Mesenteric fat pad (tissue), 1 donor: ENCODE measurements around the gene DUSP18. TPM values are rescaled to one million over a fixed set of nuclear protein-coding genes. Genes with fewer than 3 reads are reported as not detected.
"Not testable (repeated sequence)": the region's sequence is repeated elsewhere in the genome, so short reads cannot be mapped to it uniquely, and the experiment has no call there.

Experiments used
- DNase-seq: peaks from one replicate; pipeline ENCODE4 v3.0.0-alpha.2; 2020; ENCODE audit warnings: low spot score
- total RNA-seq: library from RNA; stranded (reverse); fragmentation: NEBNext Ultra II Directional; extraction: Animal tissue kit (Norgen Biotek cat#: 25700); gene quantifications from one replicate; pipeline ENCODE4 v1.2.1, GENCODE V29; 2021
- donor health status: DM: yes; HTN: yes; CAD: no.

The DUSP18 gene
- total RNA-seq, 1 donor from 2014 or later, result 6.8 TPM

DNA sequence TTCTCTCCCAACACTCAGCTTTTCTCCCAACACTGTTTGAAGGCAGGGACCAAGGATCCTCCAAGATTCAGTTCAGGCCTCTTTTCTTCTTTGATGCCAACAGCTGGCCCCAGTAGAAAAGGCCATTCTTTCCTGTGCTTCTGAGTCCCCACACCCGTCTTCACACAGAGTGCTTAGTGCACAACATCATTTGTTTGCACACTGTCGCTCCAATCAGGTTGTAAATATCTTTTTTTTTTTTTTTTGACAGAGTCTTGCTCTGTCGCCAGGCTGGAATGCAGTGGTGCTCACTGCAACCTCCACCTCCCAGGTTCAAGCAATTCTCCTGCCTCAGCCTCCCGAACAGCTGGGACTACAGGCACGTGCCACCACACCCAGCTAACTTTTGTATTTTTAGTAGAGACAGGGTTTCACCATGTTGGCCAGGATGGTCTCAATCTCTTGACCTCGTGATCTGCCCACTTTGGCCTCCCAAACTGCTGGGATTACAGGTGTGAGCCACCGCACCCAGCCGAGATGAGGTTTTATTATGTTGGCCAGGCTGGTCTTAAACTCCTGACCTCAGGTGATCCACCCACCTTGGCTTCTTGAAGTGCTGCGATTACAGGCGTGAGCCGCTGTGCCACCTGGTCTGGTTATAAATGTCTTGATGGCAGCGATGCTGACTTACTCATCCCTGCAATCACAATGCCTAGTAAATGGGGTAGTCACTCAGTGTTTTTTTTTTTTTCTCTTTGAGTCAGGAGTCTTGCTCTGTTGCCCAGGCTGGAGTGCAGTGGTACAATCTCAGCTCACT is 12.4 kb upstream of the DUSP18 start:
- DNase-seq, result not testable (repeated sequence)

DNA sequence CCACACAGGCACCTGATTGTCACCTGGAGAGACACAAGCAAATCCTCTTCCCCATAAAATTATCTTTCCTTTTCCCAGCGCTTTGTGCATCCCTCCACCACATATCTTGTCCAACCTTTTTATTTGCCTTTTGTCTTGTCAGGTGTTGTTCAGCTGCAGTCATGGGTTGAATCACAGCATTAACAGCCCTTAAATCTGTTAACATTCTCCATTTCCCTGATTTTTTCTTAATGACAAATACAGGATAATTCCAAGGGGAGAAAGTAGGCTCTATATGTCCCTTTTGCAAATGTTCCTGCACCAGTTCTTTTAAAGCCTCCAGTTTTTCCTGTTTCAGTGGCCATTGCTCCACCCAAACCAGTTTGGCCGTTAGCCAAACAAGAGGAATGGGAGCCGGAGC is 8.9 kb upstream of the DUSP18 start:
- not testable (repeated sequence) for DNase-seq

DNA sequence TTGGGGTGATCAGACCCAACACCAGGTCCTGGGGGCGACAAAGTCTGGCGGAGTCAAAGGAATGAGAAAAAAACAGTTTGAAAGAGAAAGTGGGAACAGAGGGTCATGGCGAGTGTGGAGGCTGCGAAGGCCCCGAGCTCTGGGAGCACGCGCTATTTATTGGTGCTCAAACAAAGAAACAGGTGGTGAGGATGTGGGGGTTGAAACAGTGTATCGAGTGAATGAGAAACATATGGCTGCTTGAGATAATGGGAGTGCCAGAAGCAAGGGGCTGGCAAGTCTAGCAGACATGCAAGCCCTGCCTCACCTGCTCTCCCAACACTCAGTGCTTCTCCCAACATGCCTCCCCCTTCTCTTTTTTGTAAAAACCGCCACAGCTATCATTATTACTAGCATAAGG is 7.8 kb upstream of the DUSP18 start:
- DNase-seq, result no peak

DNA sequence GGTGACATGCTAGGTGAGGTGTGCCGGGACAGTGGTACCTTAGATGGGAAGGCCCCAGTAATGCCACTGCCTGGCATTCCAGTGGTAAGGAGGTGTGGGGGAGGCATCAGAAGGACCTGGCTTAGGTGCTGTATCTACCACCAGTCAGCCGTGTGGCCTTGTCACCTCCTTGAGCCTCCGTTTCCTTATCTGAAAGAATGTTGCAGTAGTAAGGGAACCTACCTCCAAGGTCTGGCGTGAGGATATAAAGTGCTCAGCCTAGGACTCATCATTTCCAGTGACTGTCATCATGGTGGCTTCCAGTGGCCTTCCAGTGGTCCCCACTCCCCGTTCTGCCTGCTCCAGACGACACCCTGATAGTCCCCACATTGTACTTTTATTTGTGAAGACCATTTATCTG is 6.8 kb upstream of the DUSP18 start:
- DNase-seq, result no peak

DNA sequence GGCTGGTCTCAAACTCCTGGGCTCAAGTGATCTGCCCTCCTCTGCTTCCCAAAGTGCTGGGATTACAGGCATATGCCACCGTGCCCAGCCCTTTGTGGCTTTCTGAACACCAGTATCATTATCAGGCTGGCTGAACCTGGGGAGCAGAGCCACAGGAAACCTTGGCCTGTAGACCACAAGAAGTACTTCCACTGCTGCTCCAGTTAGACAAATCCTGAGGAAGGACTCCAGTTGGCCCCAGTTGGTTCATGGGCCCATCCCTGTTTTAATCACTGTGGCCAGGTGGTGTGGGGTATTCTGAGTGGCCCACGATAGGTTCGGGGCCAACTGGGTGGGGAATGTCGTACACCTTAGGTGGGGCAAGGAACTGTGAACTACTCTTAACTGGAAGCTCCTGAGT is 5.5 kb upstream of the DUSP18 start:
- DNase-seq, result no peak

DNA sequence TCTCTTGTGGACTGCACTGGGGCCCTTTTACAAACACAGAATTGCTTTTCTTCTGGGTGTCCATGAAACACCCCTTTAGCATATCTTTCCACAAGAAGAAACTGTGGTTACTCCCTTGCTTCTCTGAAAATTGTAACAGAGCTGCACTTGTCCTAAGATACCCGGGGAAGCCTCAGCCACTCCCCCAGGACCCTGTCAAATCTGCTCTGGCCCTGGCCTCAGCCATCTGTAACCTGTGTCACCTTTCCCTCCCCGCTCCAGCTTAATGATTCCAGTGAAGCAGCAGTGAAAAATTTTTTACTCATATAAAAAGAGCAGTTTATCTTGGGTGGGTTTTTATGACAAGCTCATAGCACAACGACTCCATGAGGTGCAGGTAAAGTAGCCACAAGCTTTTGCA is 3.4 kb upstream of the DUSP18 start:
- no peak for DNase-seq

DNA sequence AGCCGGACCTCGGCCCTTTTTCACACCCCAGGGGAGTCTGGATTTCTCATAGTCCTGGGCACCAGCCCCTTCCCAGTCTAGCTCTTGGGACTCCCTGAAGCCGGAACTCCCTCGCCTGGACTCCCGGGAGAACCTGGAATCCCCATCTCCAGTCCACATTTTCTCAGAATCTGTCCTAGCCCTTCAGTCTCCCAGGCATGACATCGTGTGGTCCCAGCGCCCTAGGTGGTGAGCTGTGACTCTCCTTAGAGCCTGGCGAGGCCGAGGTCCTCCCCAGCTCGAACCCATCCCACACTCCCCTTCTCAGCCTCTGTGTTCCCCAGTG is 673 bp upstream of the DUSP18 start:
- no peak for DNase-seq

DNA sequence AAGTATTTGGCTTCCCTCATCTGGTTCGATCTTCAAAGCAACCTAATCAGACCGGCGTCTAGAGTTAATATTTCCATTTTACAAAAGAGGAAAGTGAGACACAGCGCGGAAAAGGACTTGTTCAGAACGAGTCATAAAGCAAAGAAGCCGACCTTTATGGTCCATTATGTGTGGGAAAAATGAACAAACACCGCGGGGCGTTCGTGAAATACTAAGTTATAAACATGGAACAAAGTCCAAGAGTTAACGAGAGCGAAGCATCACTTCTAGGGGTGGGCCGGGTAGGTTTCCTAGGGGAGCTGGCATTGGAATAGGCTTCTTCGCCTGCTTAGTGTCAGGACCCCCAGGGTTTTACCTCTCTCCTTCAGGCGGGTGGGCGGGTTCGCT is 575 bp downstream of the DUSP18 start:
- DNase-seq, result no peak

DNA sequence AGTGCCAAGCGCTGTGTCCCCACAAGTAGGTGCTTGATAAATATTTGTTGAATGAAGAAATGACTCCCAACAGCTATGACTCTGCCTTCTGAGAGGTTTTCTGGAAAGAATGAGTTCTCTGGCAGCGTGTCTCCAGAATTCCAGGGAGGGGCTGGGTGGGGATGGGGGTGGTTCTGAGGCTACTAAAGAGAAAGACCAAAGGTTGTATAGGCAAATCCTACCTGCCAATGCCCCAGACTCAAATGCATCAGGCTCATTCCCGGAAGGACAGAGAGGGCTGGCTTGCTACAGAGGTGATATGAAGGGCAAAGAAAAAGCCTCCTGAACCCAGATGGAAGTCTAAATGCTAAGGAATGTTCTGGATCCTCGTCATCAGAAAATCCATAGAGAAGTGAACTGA is 1.9 kb downstream of the DUSP18 start:
- no peak for DNase-seq

DNA sequence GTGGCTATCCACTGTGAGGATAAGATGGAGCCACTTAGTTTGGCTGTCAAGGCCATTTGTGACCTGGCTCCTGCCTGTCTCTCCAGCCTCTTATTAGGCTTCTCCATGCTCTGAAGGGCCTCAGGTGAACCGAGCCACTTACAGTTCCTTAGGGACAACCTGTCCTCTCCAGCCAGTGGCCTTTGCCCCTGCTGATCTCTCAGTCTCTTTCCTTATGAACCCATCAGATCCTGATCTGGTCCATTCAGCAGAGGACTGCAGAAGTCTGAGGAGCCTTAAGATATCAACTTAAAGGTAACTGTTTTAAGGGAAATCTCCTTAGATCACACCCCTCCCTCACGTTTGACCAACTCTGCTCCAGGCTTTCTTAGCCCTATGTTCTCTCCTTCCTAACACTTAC is 2.4 kb downstream of the DUSP18 start:
- no peak for DNase-seq

DNA sequence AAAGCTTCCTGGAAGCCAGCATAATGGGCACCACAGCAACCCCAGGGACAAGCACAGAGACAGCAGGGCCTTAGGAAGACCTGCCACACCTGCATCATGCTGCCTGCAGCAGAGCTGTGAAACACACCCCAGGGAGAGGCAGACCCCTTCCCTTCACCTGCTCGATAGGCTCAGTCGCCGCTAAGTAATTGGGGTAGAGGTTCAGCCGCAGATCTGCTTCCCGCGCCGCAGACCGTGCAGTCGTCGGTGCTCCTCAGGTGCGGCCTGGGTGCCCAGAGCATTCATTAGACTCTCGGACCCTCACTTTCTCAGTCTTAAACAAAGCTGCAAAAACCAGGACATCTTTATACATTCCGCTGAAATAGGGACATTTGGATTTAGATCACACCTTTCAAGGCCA is 2.9 kb downstream of the DUSP18 start:
- no peak for DNase-seq

DNA sequence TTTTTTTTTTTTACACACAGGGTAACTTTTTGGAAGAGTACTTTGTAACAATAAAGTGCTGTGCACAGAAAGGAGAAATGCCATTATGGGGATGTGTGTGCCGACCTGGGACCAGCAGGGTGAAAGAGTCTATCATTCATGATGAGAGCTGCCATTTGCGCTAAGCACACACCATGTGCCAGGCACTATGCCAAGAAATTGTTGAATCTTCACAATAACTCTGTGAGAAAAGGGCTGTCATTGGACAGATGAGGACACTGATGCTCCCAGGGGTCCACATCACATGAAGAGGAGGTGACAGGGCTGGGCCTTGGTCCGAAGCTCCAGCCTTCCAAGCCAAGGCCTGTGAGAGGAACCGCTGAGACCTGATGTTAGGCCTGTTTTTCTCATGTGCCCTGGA is 5.6 kb downstream of the DUSP18 start:
- DNase-seq, result no peak

DNA sequence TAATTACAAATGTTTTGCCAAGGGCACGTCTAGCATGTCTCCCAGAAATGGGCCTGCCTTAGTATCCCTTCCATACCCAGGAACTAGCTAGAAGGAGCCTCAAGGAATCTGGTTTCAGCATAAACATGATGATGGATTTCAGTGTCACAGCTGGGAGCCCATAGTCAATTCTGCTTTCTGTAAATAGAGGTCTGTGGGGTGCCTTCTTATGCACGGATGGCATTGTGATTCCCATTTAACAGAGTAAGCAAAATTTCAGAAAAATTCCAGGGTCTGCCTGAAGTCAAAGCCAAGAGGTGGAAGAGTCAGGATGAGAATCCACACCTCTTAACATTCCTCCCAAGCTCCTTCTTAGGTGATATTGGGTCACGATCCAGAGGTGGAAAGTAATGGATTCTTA is 12.1 kb downstream of the DUSP18 start:
- DNase-seq, result no peak

DNA sequence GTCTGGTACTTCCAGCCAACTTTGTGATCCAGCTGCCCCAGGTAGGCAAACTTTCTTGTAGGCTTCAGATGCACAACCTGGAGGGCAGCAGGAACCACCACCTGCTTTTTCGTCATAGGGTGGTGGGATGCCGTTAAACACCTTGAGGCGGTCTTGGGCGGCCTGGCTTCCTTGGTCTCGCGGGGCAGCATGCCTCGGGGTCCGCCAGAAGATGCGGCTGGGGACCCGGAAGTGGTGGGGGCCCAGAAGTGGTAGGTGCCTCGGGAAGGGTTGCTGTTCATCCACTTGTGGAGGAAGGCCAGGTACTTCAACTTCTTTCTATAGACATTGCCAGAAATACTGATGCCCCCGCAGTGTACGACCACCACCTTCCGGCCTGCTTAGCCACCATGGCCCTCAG is 13.3 kb downstream of the DUSP18 start:
- no peak for DNase-seq

DNA sequence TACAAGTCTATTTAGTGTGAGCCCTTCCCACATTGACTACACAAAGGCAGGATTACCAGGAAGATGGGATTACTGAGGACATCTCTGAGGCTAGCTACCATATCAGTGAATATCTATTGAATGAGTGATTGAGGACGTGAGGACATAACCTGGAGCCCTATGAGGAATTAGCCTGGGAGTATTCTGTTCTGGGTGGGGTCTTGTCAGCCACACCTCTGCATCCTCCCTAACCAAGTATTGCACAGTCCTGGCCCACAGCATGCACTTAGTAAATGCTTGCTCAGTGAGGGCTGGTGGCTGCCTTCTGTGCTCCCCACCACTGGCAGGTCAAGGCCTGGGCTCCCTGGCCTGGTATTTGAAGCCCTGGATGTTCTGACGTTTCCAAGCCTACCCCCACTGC is 14.8 kb downstream of the DUSP18 start:
- no peak for DNase-seq

DNA sequence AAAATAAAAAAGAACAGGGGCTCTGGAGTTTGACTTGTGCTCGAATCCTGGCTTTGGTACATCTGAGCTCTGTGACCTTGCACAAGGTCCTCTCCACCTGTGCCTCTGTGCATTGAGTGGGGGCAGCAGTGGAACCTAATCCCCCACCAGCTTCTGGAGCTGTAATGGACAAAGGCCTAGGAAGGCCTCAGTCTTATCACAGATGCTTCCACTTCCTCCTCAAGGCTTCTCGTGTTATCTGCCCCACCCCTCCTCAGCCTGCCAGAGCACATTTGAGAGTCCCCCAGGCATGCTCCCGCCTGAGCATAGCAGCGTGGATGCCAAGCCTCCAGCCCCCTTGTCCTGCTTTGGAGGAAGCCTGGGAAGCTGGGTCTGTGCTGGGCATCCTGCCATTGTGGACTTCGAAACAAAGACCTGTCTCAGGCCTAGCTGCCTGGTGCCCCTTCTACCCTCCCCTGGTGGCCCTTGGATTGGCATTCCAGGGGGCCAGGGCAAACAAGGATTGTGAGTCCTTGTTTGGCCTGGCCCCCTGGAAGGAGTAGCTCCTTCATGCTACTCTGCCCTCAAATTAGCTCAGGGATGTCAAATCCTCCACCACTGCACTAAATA is 17.1 kb downstream of the DUSP18 start:
- DNase-seq, result no peak

DNA sequence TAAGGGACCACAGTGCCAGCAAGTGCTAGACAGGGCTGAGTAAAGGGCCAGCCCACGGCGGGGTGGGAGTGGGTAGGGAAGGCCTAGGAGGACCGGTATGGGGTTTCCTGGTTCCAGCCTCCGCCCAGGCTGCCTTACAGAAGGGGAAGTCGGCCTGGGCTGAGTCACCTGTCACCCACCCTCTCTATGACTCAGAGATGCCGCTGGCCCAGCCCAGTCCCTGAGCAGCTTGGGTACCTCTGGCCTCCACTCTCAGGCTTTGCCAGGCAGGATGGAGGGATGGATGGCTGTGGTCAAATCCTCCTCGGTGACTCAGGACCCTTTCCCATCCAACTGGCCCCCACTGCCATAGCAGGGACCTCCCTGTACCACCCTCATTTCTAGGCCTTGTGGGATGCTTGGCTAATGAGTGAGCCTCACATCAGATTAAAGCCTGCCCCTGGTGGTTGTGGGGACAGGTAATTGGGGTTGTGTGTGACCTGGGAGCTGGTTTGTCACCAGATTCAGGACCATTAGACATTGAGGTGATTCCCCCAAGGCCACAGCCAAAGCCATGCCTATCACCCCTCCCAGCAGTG is 18.2 kb downstream of the DUSP18 start:
- DNase-seq, result no peak

DNA sequence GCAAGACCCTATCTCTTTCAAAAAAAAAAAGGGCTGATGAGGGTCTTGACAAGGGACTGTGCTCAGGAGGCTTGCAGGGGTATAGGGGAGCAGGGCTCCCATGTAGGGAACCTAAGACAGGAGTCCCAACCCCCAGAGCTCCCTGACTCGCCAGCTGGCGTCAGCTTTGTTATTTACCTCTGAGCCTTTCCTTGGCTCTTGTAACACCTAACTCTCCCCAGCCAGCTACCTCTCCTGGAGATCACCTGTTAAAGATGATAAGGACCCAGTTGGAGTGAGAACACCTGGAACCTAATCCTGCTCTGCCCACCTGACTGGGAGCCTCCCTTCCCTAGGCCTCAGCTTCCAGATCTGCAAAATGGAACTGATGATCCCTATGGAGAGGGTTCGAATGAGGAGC is 18.9 kb downstream of the DUSP18 start:
- DNase-seq, result no peak

DNA sequence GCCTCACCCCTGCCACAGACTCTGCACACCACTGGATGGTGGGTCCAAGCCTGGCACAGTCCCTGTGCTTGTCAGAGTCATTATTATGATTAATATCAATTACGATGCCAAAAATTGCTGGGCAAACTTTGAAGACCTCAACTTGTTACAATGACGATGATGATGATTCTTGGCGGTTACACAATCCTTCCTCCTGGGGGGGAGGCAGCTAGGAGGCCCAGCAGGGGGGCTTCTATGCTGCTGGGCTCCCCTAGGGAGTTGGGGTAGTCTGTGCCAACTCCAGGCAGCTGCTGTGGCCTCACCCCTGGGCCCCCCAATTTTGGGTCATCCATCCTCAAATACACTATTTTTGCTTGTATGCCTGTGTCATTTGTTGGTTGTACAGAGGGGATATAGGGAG is 20.1 kb downstream of the DUSP18 start:
- DNase-seq, result no peak

DNA sequence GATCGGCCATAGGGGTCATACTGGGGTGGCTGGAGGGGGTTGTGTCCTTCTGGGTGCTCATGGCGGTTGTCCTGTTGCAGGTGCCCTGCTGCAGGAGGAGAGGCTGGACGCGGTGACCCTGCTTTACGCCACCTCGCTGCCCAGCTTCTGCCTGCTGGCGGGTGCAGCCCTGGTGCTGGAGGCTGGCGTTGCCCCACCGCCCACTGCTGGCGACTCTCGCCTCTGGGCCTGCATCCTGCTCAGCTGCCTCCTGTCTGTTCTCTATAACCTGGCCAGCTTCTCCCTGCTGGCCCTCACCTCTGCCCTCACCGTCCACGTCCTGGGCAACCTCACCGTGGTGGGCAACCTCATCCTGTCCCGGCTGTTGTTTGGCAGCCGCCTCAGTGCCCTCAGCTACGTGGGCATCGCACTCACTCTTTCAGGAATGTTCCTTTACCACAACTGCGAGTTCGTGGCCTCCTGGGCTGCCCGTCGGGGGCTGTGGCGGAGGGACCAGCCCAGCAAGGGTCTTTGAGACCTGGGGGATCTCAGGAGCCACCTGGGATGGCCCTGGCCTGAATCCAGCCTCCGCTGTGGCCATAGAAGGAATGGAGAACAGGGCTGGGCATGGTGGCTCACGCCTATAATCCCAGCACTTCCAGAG is 21.0 kb downstream of the DUSP18 start:
- DNase-seq, result no peak

DNA sequence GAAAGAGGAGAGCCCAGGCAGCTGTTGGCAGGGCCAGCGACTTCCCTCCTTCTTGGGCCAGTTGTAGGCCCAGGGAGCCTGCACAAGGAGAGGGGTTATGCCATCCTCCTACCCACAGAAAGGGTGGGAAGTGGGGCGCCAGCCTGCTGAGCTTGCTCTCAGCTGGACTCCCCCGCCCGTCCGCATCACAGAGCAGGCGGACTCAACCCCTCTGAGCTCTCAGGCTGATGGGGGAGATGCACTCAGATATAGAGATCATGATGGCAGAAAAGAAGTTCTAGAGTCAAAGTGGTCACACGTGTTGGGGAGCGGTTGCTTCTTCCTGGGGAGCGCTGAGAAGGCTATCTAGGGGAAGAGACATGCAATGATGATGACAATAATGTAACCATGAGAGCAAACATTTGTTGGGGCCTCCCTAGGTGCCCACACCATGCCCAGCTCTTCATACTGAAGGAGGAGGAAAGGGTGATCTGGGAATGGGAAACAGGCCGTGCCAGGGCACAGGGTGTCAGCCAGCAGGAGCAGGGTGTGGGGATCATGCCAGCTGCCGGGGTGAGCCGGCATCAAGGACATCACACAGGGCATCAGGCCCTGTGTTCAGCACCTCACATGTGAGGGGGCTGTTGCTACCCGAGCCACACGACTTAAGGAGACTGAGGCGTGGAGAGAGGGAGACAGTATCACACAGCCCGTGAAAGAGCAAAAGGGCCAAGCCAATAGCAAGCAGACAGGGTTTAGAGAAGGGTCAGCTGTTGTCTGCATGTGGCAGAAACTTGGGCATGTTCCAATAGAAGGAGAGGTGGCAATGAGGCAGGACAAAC is 24.4 kb downstream of the DUSP18 start:
- no peak for DNase-seq
